Neural cell (in vitro differentiated cells): Measurements from ENCODE around the gene PARM1. TPM values are rescaled to one million over a fixed set of nuclear protein-coding genes. Genes with fewer than 3 reads are reported as not detected.

Experiments used
- H2AFZ ChIP-seq: fragments of 200-600, 300-800 bp; sonication (generic), shearing (Covaris generic); 2 replicates; pipeline ENCODE4 v1.6.0; 2014; ENCODE audit warnings: low read depth, mild to moderate bottlenecking, antibody characterized with exemption, low read length, moderate library complexity
- H3F3A ChIP-seq: fragments of 200-600 bp; shearing (Covaris generic); 2 replicates; pipeline ENCODE4 v1.6.1; 2016; ENCODE audit warnings: mild to moderate bottlenecking, moderate library complexity, mixed read lengths, antibody characterized with exemption, low read length; ENCODE audit not compliant: insufficient read depth, poor library complexity, severe bottlenecking
- H3K27ac ChIP-seq: fragments of 200-600, 300-800 bp; sonication (generic), shearing (Covaris generic); 2 replicates; pipeline ENCODE4 v1.5.1; 2014; ENCODE audit warnings: mild to moderate bottlenecking, low read length, moderate library complexity
- H3K27me3 ChIP-seq: fragments of 300-800, 200-600 bp; sonication (generic), shearing (Covaris generic); 2 replicates; pipeline ENCODE4 v1.6.0; 2014; ENCODE audit warnings: mild to moderate bottlenecking, low read depth, low read length, moderate library complexity; ENCODE audit not compliant: insufficient read depth
- H3K36me3 ChIP-seq: fragments of 300-800, 200-600 bp; sonication (generic), shearing (Covaris generic); 2 replicates; pipeline ENCODE4 v1.5.1; 2014; ENCODE audit warnings: mild to moderate bottlenecking, antibody characterized with exemption, low read length, moderate library complexity; ENCODE audit not compliant: insufficient read depth
- H3K4me2 ChIP-seq: fragments of 300-800, 200-600 bp; sonication (generic), shearing (Covaris generic); 2 replicates; pipeline ENCODE4 v1.6.0; 2014; ENCODE audit warnings: mild to moderate bottlenecking, low read length
- H3K4me3 ChIP-seq: fragments of 300-800, 200-600 bp; sonication (generic), shearing (Covaris generic); 2 replicates; pipeline ENCODE4 v1.5.1; 2014; ENCODE audit warnings: mild to moderate bottlenecking, low read length, moderate library complexity
- H3K79me2 ChIP-seq: fragments of 200-600 bp; shearing (Covaris generic); replicated peaks from 2 replicates; pipeline ENCODE4 v1.6.0; 2014; ENCODE audit warnings: mild to moderate bottlenecking, low read length, moderate library complexity; ENCODE audit not compliant: insufficient read depth
- H3K9ac ChIP-seq: fragments of 300-800, 200-600 bp; sonication (generic), shearing (Covaris generic); 2 replicates; pipeline ENCODE4 v1.6.1; 2016; ENCODE audit warnings: mild to moderate bottlenecking, low read length, mixed read lengths
- H3K9me2 ChIP-seq: fragments of 200-600 bp; shearing (Covaris generic); 2 replicates; pipeline ENCODE4 v1.6.1; 2016; ENCODE audit warnings: mild to moderate bottlenecking, low read length, mixed read lengths; ENCODE audit not compliant: insufficient read depth
- H3K9me3 ChIP-seq: fragments of 200-600, 300-800 bp; sonication (generic), shearing (Covaris generic); 2 replicates; pipeline ENCODE4 v1.6.1; 2016; ENCODE audit warnings: mild to moderate bottlenecking, mixed run types, low read length, moderate library complexity, mixed read lengths
- H4K20me1 ChIP-seq: fragments of 200-600 bp; shearing (Covaris generic); 2 replicates; pipeline ENCODE4 v1.6.1; 2016; ENCODE audit warnings: mild to moderate bottlenecking, mixed run types; ENCODE audit not compliant: insufficient read depth
- EP300 ChIP-seq: fragments of 450-650 bp; conservative IDR thresholded peaks from 2 replicates; pipeline ENCODE4 v1.6.1; 2014; ENCODE audit warnings: antibody characterized with exemption, mild to moderate bottlenecking, moderate library complexity; ENCODE audit not compliant: poor library complexity, severe bottlenecking
- EZH2 ChIP-seq: fragments of 200-600, 300-800 bp; shearing (Covaris generic), sonication (generic); IDR thresholded peaks from 2 replicates; pipeline ENCODE4 v1.6.1; 2014; ENCODE audit warnings: antibody characterized with exemption, low read length, borderline replicate concordance, mild to moderate bottlenecking; ENCODE audit not compliant: insufficient read depth, poor library complexity, severe bottlenecking
- MXI1 ChIP-seq: fragments of 450-650 bp; conservative IDR thresholded peaks from 2 replicates; pipeline ENCODE4 v1.6.1; 2014; ENCODE audit warnings: antibody characterized with exemption, mild to moderate bottlenecking; ENCODE audit not compliant: poor library complexity, severe bottlenecking
- POLR2AphosphoS5 ChIP-seq: IDR thresholded peaks from 2 replicates; pipeline ENCODE4 v1.6.1; 2012
- RAD21 ChIP-seq: fragments of 450-650 bp; conservative IDR thresholded peaks from 2 replicates; pipeline ENCODE4 v1.6.1; 2014; ENCODE audit warnings: antibody characterized with exemption, mild to moderate bottlenecking, moderate library complexity
- SMC3 ChIP-seq: fragments of 450-650 bp; conservative IDR thresholded peaks from 2 replicates; pipeline ENCODE4 v1.6.1; 2014; ENCODE audit warnings: antibody characterized with exemption, mild to moderate bottlenecking, moderate library complexity; ENCODE audit not compliant: poor library complexity
- TAF1 ChIP-seq: IDR thresholded peaks from 2 replicates; pipeline ENCODE4 v1.6.1; 2012; ENCODE audit warnings: low read depth
- polyA plus RNA-seq: library from polyadenylated mRNA; depleted of rRNA; stranded (reverse); fragments of >200 nt; gene quantifications from 2 replicates; pipeline ENCODE4 v1.2.3, GENCODE V29; 2014
- TF ChIP-seq, protein P1 (sequence below): fragments of 450-650 bp; IDR thresholded peaks from 2 replicates; pipeline ENCODE4 v1.5.1; 2014; ENCODE audit warnings: antibody characterized with exemption, mild to moderate bottlenecking, moderate library complexity; ENCODE audit not compliant: poor library complexity, severe bottlenecking
- TF ChIP-seq, protein P2 (sequence below): IDR thresholded peaks from 2 replicates; pipeline ENCODE4 v1.6.1; 2012; ENCODE audit warnings: borderline replicate concordance

Gene PARM1
- polyA plus RNA-seq, 1 donor from 2014 or later: 1.3 TPM

DNA sequence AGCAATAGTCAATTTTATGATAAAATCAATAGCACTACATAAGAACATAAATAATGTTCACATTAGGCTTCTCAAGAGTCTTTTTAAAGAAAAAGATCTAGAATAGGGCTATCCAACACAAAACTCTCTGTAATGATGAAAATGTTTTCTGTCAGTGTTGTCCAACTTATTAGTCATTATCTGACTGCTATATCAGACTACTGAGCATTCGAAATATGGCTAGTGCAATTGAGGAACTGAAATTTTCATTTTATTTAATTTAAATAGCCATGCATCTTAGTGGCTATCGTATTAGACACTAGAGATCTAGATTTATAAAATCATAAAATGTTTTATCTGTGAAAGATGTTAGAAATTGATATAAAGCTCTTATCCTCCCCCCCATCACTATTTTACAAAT lies 26.0 kb downstream of the PARM1 start:
- Histone ChIP-seq H3K4me3 (no peak overlapping the region), H3K9me2 (no peaks in the 10 kb centered on the region), H3K9me3 (no peaks in the 10 kb centered on the region), H3K79me2 (no peaks in the 10 kb centered on the region), H2AFZ (no peak overlapping the region), H3K27ac (no peak overlapping the region), H3F3A (no peaks in the 10 kb centered on the region), H3K4me2 (no peak overlapping the region), H3K27me3 (no peaks in the 10 kb centered on the region), H3K36me3 (no peaks in the 10 kb centered on the region), H3K9ac (no peak overlapping the region), H4K20me1 (no peaks in the 10 kb centered on the region)
- TF ChIP-seq RAD21 (no peak), EZH2 (no peak), MXI1 (no peak), POLR2AphosphoS5 (no peak), EP300 (no peak), TAF1 (no peak), SMC3 (no peak)
- TF ChIP-seq, protein P1, sequence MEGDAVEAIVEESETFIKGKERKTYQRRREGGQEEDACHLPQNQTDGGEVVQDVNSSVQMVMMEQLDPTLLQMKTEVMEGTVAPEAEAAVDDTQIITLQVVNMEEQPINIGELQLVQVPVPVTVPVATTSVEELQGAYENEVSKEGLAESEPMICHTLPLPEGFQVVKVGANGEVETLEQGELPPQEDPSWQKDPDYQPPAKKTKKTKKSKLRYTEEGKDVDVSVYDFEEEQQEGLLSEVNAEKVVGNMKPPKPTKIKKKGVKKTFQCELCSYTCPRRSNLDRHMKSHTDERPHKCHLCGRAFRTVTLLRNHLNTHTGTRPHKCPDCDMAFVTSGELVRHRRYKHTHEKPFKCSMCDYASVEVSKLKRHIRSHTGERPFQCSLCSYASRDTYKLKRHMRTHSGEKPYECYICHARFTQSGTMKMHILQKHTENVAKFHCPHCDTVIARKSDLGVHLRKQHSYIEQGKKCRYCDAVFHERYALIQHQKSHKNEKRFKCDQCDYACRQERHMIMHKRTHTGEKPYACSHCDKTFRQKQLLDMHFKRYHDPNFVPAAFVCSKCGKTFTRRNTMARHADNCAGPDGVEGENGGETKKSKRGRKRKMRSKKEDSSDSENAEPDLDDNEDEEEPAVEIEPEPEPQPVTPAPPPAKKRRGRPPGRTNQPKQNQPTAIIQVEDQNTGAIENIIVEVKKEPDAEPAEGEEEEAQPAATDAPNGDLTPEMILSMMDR: no peak
- TF ChIP-seq, protein P2, sequence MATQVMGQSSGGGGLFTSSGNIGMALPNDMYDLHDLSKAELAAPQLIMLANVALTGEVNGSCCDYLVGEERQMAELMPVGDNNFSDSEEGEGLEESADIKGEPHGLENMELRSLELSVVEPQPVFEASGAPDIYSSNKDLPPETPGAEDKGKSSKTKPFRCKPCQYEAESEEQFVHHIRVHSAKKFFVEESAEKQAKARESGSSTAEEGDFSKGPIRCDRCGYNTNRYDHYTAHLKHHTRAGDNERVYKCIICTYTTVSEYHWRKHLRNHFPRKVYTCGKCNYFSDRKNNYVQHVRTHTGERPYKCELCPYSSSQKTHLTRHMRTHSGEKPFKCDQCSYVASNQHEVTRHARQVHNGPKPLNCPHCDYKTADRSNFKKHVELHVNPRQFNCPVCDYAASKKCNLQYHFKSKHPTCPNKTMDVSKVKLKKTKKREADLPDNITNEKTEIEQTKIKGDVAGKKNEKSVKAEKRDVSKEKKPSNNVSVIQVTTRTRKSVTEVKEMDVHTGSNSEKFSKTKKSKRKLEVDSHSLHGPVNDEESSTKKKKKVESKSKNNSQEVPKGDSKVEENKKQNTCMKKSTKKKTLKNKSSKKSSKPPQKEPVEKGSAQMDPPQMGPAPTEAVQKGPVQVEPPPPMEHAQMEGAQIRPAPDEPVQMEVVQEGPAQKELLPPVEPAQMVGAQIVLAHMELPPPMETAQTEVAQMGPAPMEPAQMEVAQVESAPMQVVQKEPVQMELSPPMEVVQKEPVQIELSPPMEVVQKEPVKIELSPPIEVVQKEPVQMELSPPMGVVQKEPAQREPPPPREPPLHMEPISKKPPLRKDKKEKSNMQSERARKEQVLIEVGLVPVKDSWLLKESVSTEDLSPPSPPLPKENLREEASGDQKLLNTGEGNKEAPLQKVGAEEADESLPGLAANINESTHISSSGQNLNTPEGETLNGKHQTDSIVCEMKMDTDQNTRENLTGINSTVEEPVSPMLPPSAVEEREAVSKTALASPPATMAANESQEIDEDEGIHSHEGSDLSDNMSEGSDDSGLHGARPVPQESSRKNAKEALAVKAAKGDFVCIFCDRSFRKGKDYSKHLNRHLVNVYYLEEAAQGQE: no peak

DNA sequence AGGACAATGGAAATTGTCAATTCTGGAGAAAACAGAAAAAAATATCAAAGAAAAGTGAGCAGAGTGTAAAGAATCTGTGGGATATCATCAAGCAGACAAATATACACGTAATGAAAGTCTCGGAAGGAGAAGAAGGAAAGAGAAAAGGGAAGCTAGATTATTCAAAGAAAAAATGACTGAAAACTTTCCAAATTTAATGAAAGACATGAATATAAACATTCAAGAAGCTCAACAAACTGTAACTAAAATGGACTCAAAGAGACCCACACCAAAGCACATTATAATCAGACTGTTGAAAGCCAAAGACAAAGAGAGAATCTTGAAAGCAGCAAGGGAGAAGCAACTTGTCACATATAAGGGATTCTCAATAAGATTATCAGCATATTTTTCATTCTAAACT lies 28.3 kb downstream of the PARM1 start:
- no peaks in the 10 kb centered on the region for H3K9me2 ChIP-seq
- H3K36me3 ChIP-seq: no peaks in the 10 kb centered on the region
- H3K27me3 ChIP-seq: no peaks in the 10 kb centered on the region
- H3K27ac ChIP-seq: no peak overlapping the region
- H2AFZ ChIP-seq: no peak overlapping the region
- H3K4me3 ChIP-seq: no peak overlapping the region
- H3K4me2 ChIP-seq: no peak overlapping the region
- no peak for TF ChIP-seq SMC3
- no peaks in the 10 kb centered on the region for H3K9me3 ChIP-seq
- no peaks in the 10 kb centered on the region for H4K20me1 ChIP-seq
- no peaks in the 10 kb centered on the region for H3K79me2 ChIP-seq
- H3F3A ChIP-seq: no peaks in the 10 kb centered on the region
- no peak overlapping the region for H3K9ac ChIP-seq

DNA sequence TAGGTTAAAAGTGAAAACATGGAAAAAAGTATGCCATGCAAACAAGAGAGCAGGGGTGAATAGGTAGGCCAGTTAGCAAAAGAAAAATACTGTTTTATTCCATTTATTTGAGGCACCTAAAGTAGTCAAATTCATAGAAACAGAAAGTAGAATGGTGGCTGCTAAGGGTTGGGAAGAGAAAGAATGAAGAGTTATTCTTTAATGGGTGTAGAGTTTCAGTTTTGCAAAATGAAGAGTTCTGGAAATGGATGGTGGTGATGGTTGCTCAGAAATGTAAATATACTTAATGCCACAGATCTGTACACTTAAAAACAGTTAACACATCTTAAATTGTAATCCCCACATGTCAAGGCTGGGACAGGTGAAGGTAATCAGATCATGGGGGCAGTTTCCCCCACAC lies 29.7 kb downstream of the PARM1 start:
- Histone ChIP-seq H3K79me2 (no peaks in the 10 kb centered on the region), H2AFZ (no peak overlapping the region), H3K9me3 (no peaks in the 10 kb centered on the region), H3K9ac (no peak overlapping the region), H3K4me3 (no peak overlapping the region), H3K9me2 (no peaks in the 10 kb centered on the region), H3K27me3 (no peaks in the 10 kb centered on the region), H3K4me2 (no peak overlapping the region), H3K36me3 (no peaks in the 10 kb centered on the region), H3K27ac (no peak overlapping the region), H3F3A (no peaks in the 10 kb centered on the region), H4K20me1 (no peaks in the 10 kb centered on the region)
- TF ChIP-seq MXI1 (no peak), EZH2 (no peak), EP300 (no peak), RAD21 (no peak), POLR2AphosphoS5 (no peak), SMC3 (no peak), TAF1 (no peak)
- TF ChIP-seq, protein P2: no peak
- TF ChIP-seq, protein P1: no peak
